DND-41 (cell line): ENCODE results near the gene MRPL36.

Experiments used
- ATAC-seq: fragments of 200-7000 bp; cut with Tn5 transposase; 3 replicates; pipeline ENCODE4 v1.9.1; 2021; ENCODE audit warnings: low read depth; ENCODE audit not compliant: insufficient read depth
- DNase-seq: peaks from one replicate; pipeline ENCODE4 v3.0.0-alpha.2; 2020
- H2AFZ ChIP-seq: 2 replicates; pipeline ENCODE4 v1.6.0; 2012; ENCODE audit warnings: low read depth, low read length
- H3K27ac ChIP-seq: 2 replicates; pipeline ENCODE4 v1.5.1; 2012; ENCODE audit warnings: low read length, inconsistent platforms
- H3K27me3 ChIP-seq: fragments of 200-600 bp; sonication (generic); 2 replicates; pipeline ENCODE4 v1.6.0; 2012; ENCODE audit warnings: low read length, mild to moderate bottlenecking, inconsistent platforms; ENCODE audit not compliant: insufficient read depth, poor library complexity
- H3K36me3 ChIP-seq: 2 replicates; pipeline ENCODE4 v1.5.1; 2012; ENCODE audit warnings: low read length, inconsistent platforms; ENCODE audit not compliant: insufficient read depth
- H3K4me1 ChIP-seq: 2 replicates; pipeline ENCODE4 v1.5.1; 2012; ENCODE audit warnings: mild to moderate bottlenecking, low read length; ENCODE audit not compliant: insufficient read depth
- H3K4me2 ChIP-seq: 2 replicates; pipeline ENCODE4 v1.6.0; 2012; ENCODE audit warnings: mild to moderate bottlenecking, moderate library complexity, low read length, inconsistent platforms; ENCODE audit not compliant: insufficient read depth
- H3K4me3 ChIP-seq, 2 experiments: fragments of 200-600 bp in 1 of 2; shearing (Covaris generic) in 1 of 2; 2 replicates each; pipeline ENCODE4 v1.5.1; 2012 to 2016; ENCODE audit warnings: inconsistent platforms in 2 of 2, low read length in 2 of 2, mild to moderate bottlenecking in 2 of 2, low read depth in 1 of 2, moderate library complexity in 1 of 2
- H3K79me2 ChIP-seq: 2 replicates; pipeline ENCODE4 v1.6.0; 2012; ENCODE audit warnings: low read length, inconsistent platforms; ENCODE audit not compliant: insufficient read depth
- H3K9ac ChIP-seq: 2 replicates; pipeline ENCODE4 v1.6.0; 2012; ENCODE audit warnings: low read depth, mild to moderate bottlenecking, inconsistent platforms, low read length, moderate library complexity
- H3K9me3 ChIP-seq: 2 replicates; pipeline ENCODE4 v1.5.1; 2012; ENCODE audit warnings: low read length, moderate library complexity, mild to moderate bottlenecking, inconsistent platforms; ENCODE audit not compliant: insufficient read depth, severe bottlenecking
- H4K20me1 ChIP-seq: 2 replicates; pipeline ENCODE4 v1.6.0; 2012; ENCODE audit warnings: low read length; ENCODE audit not compliant: insufficient read depth
- CTCF ChIP-seq: IDR thresholded peaks from 2 replicates; pipeline ENCODE4 v1.5.1; 2012; ENCODE audit warnings: borderline replicate concordance, low read length, moderate library complexity, mild to moderate bottlenecking; ENCODE audit not compliant: poor library complexity, severe bottlenecking; ENCODE audit errors: extremely low read depth
- EZH2 ChIP-seq: IDR thresholded peaks from 3 replicates; pipeline ENCODE4 v1.6.1; 2012; ENCODE audit warnings: borderline replicate concordance, low read depth, mild to moderate bottlenecking, moderate library complexity, low read length, inconsistent platforms; ENCODE audit not compliant: severe bottlenecking

MRPL36 gene

GRCh38 chr5:1805736-1806135, 6.1 kb upstream of the MRPL36 start:
- Histone ChIP-seq H3K27me3 (no peaks in the 10 kb centered on the region), H4K20me1 (peaks cover 66% of the 10 kb centered on the region; the same call in 1 of the 2 replicates), H3K79me2 (peaks cover 99% of the 10 kb centered on the region), H3K27ac (no peak overlapping the region), H3K9ac (no peak overlapping the region), H3K36me3 (peaks cover 83% of the 10 kb centered on the region), H3K4me2 (no peak overlapping the region), H2AFZ (no peak overlapping the region), H3K4me3 (no peak overlapping the region), H3K9me3 (no peaks in the 10 kb centered on the region), H3K4me1 (peaks cover 35% of the 10 kb centered on the region)
- TF ChIP-seq EZH2 (no peak), CTCF (no peak)
- DNase-seq (no peak), ATAC-seq (no peak)

GRCh38 chr5:1805326-1805725, 5.7 kb upstream of the MRPL36 start:
- Histone ChIP-seq H3K4me2 (no peak overlapping the region), H3K4me1 (peaks cover 35% of the 10 kb centered on the region), H4K20me1 (peaks cover 62% of the 10 kb centered on the region; the same call in 1 of the 2 replicates), H3K27ac (no peak overlapping the region), H3K4me3 (no peak overlapping the region), H3K9me3 (no peaks in the 10 kb centered on the region), H3K79me2 (peaks cover 100% of the 10 kb centered on the region), H3K9ac (no peak overlapping the region), H3K36me3 (peaks cover 79% of the 10 kb centered on the region), H3K27me3 (no peaks in the 10 kb centered on the region), H2AFZ (no peak overlapping the region)
- no peak for ATAC-seq
- DNase-seq = no peak
- TF ChIP-seq EZH2 (no peak), CTCF (no peak)

GRCh38 chr5:1804001-1804690, 4.5 kb upstream of the MRPL36 start:
- no peak overlapping the region for H3K4me3 ChIP-seq
- H4K20me1 ChIP-seq = peaks cover 50% of the 10 kb centered on the region; the same call in 1 of the 2 replicates
- 0 out of 2 replicates have a peak overlapping the region, but pooled peaks have one; percentile 99 for H3K4me2 ChIP-seq
- peaks cover 98% of the 10 kb centered on the region for H3K79me2 ChIP-seq
- no peak for TF ChIP-seq EZH2
- TF ChIP-seq CTCF = no peak
- no peak overlapping the region for H2AFZ ChIP-seq
- no peak overlapping the region for H3K9ac ChIP-seq
- DNase-seq = no peak
- no peaks in the 10 kb centered on the region for H3K27me3 ChIP-seq
- H3K9me3 ChIP-seq = no peaks in the 10 kb centered on the region
- H3K4me1 ChIP-seq = peaks cover 35% of the 10 kb centered on the region
- ATAC-seq = no peak
- H3K27ac ChIP-seq = no peak overlapping the region
- H3K36me3 ChIP-seq = peaks cover 67% of the 10 kb centered on the region
